ENCODE measurements around the gene DXO. TPM values are rescaled to one million over a fixed set of nuclear protein-coding genes. Genes with fewer than 3 reads are reported as not detected.
"Not testable (repeated sequence)": the region's sequence is repeated elsewhere in the genome, so short reads cannot be mapped to it uniquely, and the experiment has no call there.

DXO gene
- polyA plus RNA-seq, 12 donors, result 10.8 to 28.9 (median 16.1) TPM; not detected in 1

DNA sequence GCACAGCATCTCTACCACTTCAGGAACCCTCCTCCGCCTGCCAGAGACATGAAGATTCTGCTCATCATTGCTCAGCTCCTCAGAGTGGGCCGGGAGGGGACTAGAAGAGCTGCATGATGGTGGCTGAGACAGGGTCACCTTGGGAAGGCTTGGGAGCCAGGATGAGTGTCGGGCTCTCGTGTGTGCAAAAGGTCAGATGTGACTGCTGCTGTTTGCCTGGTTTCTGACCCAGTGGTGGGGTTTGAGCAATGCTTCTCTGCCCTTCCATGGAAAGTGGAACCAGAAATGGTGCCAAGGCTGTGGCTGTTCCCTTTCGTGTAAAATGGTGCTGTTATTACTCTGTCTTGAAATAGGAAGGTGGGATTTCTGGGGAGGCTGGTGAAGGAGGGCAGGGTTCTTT lies 9.1 kb upstream of the DXO start:
- DNase-seq, result not testable (repeated sequence)

DNA sequence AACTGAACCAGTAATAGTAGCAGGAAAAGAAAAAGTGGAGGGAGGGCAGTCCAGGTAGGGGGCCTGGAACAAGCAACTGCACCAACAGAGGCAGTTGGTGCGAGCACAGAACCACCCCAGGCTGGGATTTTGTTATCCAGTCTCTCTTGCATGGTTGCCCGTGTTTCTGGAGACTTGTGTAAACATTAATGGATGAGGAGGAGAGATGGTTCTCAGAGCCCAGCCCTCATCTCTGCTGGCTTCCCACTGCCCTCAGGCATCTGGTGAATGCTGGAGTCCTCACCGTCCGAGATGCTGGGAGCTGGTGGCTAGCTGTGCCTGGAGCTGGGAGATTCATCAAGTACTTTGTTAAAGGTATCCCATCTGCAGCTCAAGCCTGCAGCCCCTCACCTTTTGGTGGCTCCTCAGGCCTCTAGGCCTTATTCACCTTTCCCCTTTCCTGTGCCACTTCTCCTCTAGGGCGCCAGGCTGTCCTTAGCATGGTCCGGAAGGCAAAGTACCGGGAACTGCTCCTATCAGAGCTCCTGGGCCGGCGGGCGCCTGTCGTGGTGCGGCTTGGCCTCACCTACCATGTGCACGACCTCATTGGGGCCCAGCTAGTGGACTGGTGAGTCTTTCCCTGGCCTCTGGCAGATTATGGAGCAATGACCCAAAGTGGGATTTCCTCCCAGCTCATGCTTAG lies 8.4 kb upstream of the DXO start:
- DNase-seq, result not testable (repeated sequence)

DNA sequence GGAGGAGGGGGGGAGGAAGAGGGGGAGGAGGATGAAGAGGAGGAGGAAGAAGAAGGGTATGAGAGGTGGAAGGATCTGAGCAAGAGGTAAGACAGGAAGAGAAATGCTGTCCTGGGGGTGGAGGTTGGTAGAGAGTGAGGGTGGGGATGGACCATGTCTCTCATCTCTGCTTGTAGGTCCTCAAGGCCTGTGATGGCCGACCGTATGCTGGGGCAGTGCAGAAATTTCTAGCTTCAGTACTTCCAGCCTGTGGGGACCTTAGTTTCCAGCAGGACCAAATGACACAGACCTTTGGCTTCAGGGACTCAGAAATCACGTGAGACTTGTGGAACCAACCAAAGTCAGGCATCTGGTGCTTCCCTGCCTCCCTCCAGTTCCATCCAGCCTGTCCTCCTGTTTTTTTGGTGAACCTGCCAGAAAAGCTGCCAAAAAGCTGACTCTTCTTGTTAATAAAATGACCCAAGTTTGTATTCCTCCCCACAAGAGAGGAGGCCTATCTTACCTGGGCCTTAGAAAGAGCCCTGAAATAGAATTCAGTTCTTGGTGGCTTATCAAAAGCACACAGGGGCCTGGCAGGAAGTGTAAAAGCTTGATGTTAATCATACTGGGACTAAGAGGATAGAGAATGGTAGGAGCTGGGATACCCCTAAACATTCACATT lies 7.4 kb upstream of the DXO start:
- DNase-seq, result no peak

GRCh38 chr6:31978831-31979230 lies 6.9 kb upstream of the DXO start:
- DNase-seq, result no peak

- DNase-seq, result no peak
Measured at GRCh38 chr6:31977816-31978431, 6.0 kb upstream of the DXO start.

DNA sequence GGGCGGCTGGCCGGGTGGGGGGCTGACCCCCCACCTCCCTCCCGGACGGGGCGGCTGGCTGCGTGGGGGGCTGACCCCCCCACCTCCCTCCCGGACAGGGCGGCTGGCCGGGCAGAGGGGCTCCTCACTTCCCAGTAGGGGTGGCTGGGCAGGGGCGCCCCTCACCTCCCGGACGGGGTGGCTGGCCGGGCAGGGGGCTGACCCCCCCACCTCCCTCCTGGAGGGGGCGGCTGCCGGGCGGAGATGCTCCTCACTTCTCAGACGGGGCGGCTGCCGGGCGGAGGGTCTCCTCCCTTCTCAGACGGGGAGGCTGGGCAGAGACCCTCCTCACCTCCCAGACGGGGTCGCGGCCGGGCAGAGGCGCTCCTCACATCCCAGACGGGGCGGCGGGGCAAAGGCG lies 4.1 kb upstream of the DXO start:
- DNase-seq, result not testable (repeated sequence)

- DNase-seq, result peak; percentile 25
Measured at GRCh38 chr6:31972709-31973350, 892 bp upstream of the DXO start.

GRCh38 chr6:31971279-31971992 lies 502 bp downstream of the DXO start:
- no peak for DNase-seq

DNA sequence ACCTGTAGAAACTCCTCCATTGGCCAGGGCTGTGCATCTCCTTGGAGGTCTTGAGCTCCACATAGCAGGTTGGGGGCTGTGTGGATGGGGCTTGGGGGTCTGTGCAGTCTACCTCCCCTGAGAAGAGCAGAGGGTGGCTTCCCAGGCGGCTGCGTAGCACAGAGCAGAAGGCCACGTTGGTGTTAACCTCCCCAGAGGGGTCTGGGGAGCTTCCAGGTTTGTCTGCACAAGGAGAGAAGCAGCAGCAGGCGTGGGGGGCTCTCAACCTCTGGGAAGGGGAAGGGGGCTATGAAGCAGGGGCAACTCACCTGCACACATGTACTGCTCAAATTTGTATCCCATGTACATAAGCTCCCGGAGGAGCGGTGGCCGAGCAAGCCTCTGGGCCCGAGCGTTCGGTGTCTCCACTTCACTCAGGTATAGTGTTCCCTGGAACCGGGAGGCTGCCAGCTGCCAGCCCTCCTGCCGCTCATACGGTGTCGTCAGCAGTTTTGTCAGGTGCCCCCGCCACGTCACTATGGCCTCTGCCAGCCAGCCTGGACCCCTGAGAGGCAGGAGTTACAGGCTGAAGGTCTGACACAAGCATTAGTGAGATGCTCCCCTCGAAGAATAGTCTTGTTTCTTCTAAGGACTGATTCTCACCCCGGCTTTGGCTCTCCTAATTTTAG lies 1.2 kb downstream of the DXO start:
- no peak for DNase-seq

DNA sequence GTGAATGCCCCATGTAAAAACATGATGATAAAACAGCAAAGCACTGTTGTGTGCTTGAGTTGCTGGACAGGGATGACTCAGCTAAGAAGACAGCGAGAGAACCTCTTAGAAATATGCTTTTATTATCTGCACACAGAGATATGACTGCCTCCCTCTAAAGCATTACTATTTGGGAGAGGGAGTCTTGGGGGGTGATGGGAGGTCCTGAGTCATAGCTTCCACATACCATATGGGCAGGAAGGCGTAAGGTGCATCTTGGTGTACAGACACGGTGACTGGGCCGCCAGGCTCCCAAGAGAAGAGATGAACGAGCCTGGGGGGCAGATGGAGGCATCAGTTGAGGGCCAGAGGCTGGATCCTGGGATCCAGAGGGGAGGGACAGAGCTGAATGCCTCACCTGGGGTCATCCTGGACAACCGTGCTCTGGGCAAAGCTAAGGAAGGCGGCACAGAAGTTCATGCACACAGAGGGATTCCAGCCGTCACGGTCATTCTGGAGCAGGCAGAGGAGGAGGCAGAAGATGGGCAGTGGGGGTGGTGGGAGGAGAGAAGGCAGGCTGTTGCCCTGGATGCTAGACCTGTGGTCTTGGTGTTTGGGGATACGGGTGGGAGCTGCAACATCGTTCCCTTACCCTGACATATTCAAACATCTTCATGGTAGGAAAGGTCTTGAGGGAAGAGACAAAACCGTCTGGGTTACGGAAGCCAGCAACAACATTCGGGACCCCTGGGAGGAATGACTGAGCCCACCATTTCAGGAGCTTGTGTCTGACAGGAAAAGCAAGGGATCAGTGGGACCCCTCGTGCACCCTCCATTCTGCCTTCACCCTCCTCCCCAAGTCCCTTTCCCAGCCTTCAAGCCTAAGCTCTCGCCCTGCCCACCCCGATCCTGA lies 2.0 kb downstream of the DXO start:
- DNase-seq, result no peak

DNA sequence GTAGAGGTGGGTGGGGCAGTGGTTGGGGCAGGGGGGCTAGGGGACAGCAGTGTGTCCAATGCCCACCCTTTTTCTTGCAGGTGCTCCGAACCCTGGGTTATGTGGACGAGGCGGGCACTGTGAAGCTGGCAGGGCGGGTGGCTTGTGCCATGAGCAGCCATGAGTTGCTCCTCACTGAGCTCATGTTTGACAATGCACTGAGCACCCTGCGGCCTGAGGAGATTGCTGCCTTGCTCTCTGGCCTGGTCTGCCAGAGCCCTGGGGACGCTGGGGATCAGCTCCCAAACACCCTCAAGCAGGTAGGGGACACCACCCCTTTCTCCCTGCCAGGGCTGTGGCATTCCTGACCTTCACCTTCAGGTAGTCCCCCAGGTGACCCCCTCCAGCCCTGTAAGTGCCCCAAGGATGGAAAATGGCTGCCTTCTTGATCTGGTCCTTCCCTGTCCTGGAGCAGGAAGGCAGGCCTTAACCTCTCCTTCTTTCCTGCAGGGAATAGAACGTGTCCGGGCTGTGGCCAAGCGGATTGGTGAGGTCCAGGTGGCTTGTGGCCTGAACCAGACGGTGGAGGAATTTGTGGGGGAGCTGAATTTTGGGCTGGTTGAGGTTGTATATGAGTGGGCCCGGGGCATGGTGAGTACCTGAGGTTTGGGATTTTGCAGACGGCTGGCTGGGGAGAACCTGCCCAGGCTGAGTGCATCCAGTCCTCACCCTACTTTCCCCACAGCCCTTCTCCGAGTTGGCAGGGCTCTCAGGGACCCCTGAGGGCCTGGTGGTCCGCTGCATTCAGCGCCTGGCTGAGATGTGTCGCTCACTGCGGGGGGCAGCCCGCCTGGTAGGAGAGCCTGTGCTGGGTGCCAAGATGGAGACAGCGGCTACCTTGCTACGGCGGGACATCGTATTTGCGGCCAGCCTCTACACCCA lies 2.9 kb downstream of the DXO start:
- no peak for DNase-seq

- no peak for DNase-seq
Measured at GRCh38 chr6:31968326-31968725, 3.6 kb downstream of the DXO start.

GRCh38 chr6:31967926-31968320 lies 4.0 kb downstream of the DXO start:
- DNase-seq, result no peak

DNA sequence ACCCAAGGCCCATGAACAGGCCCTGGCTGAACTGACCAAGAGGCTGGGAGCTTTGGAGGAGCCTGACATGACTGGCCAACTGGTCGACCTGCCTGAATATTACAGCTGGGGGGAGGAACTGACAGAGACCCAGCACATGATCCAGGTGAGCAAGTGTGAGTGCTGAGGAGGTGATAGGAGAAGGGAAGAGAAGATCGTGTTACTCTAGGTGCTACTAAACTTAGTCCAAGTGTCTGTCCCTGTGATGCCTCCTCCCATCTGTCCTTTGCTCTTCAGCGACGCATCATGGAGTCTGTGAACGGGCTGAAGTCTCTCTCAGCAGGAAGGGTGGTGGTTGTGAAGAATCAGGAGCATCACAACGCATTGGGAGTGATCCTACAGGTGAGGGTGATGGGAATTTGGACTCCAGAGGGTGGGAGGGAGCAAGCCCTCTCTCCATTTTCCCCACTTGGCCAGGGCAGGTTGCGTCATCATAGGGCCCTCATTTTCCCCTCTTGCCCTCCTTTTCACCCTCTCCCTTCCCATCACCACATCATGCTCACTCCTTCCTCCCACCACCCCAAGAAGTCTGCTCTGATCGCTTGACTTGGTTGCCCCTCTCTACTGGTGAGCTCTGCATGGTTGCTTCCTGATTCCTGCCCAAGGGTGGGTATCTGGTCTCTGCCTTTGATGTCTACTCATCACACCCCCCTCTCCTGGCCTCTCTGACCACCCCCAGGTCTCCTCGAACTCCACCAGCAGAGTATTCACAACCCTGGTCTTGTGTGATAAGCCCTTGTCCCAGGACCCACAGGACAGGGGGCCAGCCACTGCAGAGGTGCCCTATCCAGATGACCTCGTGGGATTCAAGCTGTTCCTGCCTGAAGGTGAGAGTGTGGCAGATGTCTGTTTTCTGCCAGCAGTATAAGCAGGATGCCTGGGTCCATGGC lies 4.7 kb downstream of the DXO start:
- DNase-seq, result no peak

GRCh38 chr6:31966506-31966905 lies 5.4 kb downstream of the DXO start:
- DNase-seq, result no peak

DNA sequence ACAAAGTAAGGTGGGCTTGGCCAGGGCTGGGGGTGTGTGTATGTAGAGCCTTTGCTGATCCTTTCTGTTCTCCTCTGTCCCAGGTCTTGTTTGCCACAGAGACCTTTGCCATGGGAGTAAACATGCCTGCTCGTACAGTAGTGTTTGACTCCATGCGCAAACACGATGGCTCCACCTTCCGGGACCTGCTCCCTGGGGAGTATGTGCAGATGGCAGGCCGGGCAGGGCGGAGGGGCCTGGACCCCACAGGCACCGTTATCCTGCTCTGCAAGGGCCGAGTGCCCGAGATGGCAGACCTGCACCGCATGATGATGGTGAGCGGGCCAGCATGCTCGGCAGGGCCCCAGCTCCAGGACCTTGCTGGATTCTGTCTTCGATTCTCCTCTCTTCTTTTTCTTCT lies 6.2 kb downstream of the DXO start:
- DNase-seq, result no peak

DNA sequence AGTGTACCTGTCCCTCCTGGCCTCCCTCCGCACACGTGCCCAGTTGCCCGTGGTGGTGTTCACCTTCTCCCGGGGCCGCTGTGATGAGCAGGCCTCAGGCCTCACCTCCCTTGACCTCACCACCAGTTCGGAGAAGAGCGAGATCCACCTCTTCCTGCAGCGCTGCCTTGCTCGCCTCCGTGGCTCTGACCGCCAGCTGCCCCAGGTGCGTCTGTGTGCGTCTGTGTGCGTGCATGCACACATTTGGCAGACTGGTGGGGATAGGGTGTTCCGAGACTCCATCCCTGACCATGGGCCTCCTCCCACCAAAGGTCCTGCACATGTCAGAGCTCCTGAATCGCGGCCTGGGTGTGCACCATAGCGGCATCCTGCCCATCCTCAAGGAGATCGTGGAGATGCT lies 8.0 kb downstream of the DXO start:
- DNase-seq, result no peak

GRCh38 chr6:31961616-31962015 lies 10.3 kb downstream of the DXO start:
- DNase-seq, result no peak

All from muscle of arm (tissue), 12 donors.